ENCODE data around the gene ESPL1.

The ESPL1 gene

GRCh38 chr12:53299101-53299453, 31.0 kb downstream of the ESPL1 start:
- Histone ChIP-seq H3K27ac (ENCODE audit: insufficient read depth, low read length, poor library complexity, severe bottlenecking) (peak overlapping the region; percentile 71), H3K27me3 (replicated peaks; ENCODE audit: control insufficient read depth, insufficient read depth, low read length, poor library complexity, severe bottlenecking) (no peaks in the 10 kb centered on the region), H3K9me3 (ENCODE audit: control insufficient read depth, low read length) (no peaks in the 10 kb centered on the region), H3K36me3 (ENCODE audit: control insufficient read depth, insufficient read depth, low read length) (peaks cover 13% of the 10 kb centered on the region), H3K4me3 (ENCODE audit: insufficient read depth, low read depth, low read length, poor library complexity, severe bottlenecking) (peak overlapping the region; percentile 94), H3K4me1 (ENCODE audit: control insufficient read depth, insufficient read depth, low read length, poor library complexity, severe bottlenecking) (peaks cover 32% of the 10 kb centered on the region)
- peak in 2 of 3 donors; percentile 22 to 32 for DNase-seq

DNA sequence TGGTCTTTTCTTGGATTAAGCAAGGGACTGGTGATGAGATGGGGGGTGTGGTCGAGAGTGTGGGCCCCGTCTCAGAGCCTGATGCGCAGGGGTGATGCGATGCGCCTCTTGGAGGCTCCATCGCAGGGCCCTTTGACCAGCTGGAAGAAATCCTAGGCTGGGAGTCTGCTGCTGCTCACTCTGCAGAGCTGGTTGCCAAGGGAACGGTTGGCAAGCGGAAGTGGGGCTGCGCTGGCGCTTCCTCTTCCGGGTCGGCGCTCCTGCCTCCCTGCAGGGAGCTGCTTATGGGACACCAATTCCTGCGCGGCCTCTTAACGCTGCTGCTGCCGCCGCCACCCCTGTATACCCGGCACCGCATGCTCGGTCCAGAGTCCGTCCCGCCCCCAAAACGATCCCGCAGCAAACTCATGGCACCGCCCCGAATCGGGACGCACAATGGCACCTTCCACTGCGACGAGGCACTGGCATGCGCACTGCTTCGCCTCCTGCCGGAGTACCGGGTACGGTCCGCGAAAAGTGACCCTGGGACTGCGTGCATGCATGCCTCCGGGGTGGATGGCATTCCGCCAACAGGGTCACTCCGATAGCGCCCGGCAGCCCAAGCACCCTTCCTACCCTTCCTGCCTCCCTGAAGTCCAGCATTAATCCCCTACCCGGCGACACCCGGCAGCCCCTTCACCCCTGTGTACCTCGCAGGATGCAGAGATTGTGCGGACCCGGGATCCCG, 31.5 kb downstream of the ESPL1 start, which contains the start of gene MYG1:
MYG1 (plus strand) TSS at position 242 of the 727 bp plus-strand sequence; CDS start at position 285, 43 bp downstream.
- DNase-seq, result peak; percentile 71 to 81 (median 79)
- H3K4me3 ChIP-seq (ENCODE audit: insufficient read depth, low read depth, low read length, poor library complexity, severe bottlenecking), result peak within 1 kb of the TSS; percentile 94
- H3K4me1 ChIP-seq (ENCODE audit: control insufficient read depth, insufficient read depth, low read length, poor library complexity, severe bottlenecking), result peaks cover 32% of the 10 kb centered on the region
- H3K27ac ChIP-seq (ENCODE audit: insufficient read depth, low read length, poor library complexity, severe bottlenecking), result peak within 1 kb of the TSS; percentile 71
- no peaks in the 10 kb centered on the region for H3K27me3 ChIP-seq (replicated peaks; ENCODE audit: control insufficient read depth, insufficient read depth, low read length, poor library complexity, severe bottlenecking)
- H3K9me3 ChIP-seq (ENCODE audit: control insufficient read depth, low read length), result no peaks in the 10 kb centered on the region
- H3K36me3 ChIP-seq (ENCODE audit: control insufficient read depth, insufficient read depth, low read length), result peaks cover 13% of the 10 kb centered on the region

GRCh38 chr12:53300187-53300586, 32.1 kb downstream of the ESPL1 start:
- H3K27me3 ChIP-seq (replicated peaks; ENCODE audit: control insufficient read depth, insufficient read depth, low read length, poor library complexity, severe bottlenecking), result no peaks in the 10 kb centered on the region
- no peaks in the 10 kb centered on the region for H3K9me3 ChIP-seq (ENCODE audit: control insufficient read depth, low read length)
- H3K36me3 ChIP-seq (ENCODE audit: control insufficient read depth, insufficient read depth, low read length), result peaks cover 13% of the 10 kb centered on the region
- no peak for DNase-seq
- peak overlapping the region; percentile 71 for H3K27ac ChIP-seq (ENCODE audit: insufficient read depth, low read length, poor library complexity, severe bottlenecking)
- peaks cover 26% of the 10 kb centered on the region for H3K4me1 ChIP-seq (ENCODE audit: control insufficient read depth, insufficient read depth, low read length, poor library complexity, severe bottlenecking)
- H3K4me3 ChIP-seq (ENCODE audit: insufficient read depth, low read depth, low read length, poor library complexity, severe bottlenecking), result peak overlapping the region; percentile 94

- Histone ChIP-seq H3K36me3 (ENCODE audit: control insufficient read depth, insufficient read depth, low read length) (peaks cover 37% of the 10 kb centered on the region), H3K4me3 (ENCODE audit: insufficient read depth, low read depth, low read length, poor library complexity, severe bottlenecking) (no peak overlapping the region)
Observed at GRCh38 chr12:53302903-53303302, 34.8 kb downstream of the ESPL1 start.

GRCh38 chr12:53306826-53307225, 38.7 kb downstream of the ESPL1 start:
- H3K36me3 ChIP-seq (ENCODE audit: control insufficient read depth, insufficient read depth, low read length), result peaks cover 48% of the 10 kb centered on the region
- no peak overlapping the region for H3K27ac ChIP-seq (ENCODE audit: insufficient read depth, low read length, poor library complexity, severe bottlenecking)
- no peak for DNase-seq
- H3K4me1 ChIP-seq (ENCODE audit: control insufficient read depth, insufficient read depth, low read length, poor library complexity, severe bottlenecking), result peaks cover 4% of the 10 kb centered on the region
- H3K27me3 ChIP-seq (replicated peaks; ENCODE audit: control insufficient read depth, insufficient read depth, low read length, poor library complexity, severe bottlenecking), result no peaks in the 10 kb centered on the region
- no peaks in the 10 kb centered on the region for H3K9me3 ChIP-seq (ENCODE audit: control insufficient read depth, low read length)
- no peak overlapping the region for H3K4me3 ChIP-seq (ENCODE audit: insufficient read depth, low read depth, low read length, poor library complexity, severe bottlenecking)

More at GRCh38 chr12:53302903-53303302, 34.8 kb downstream of the ESPL1 start:
- Histone ChIP-seq H3K27me3 (replicated peaks; ENCODE audit: control insufficient read depth, insufficient read depth, low read length, poor library complexity, severe bottlenecking) (no peaks in the 10 kb centered on the region), H3K4me1 (ENCODE audit: control insufficient read depth, insufficient read depth, low read length, poor library complexity, severe bottlenecking) (peaks cover 17% of the 10 kb centered on the region), H3K9me3 (ENCODE audit: control insufficient read depth, low read length) (no peaks in the 10 kb centered on the region), H3K27ac (ENCODE audit: insufficient read depth, low read length, poor library complexity, severe bottlenecking) (no peak overlapping the region)
- DNase-seq, result no peak

DNA sequence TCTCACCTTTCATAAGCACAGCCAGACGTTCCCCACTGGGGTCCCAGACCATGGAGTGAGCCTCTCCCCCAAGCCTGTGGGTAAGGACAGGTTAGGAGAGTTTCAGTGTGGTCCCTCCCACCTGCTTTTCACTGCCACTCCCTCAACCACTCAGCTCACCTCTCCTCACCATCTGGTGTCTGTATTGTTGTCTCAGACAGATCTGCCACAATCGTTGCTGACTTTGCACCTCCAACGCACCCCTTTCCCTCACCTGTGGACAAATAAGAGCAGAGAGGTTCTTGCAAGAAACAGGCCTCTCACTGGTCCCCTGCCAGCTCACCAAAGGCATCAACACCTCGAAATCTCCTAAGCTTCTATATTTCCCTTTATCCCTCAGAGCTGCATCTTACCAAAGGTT, 40.2 kb downstream of the ESPL1 start:
- no peaks in the 10 kb centered on the region for H3K27me3 ChIP-seq (replicated peaks; ENCODE audit: control insufficient read depth, insufficient read depth, low read length, poor library complexity, severe bottlenecking)
- H3K9me3 ChIP-seq (ENCODE audit: control insufficient read depth, low read length), result no peaks in the 10 kb centered on the region
- H3K4me3 ChIP-seq (ENCODE audit: insufficient read depth, low read depth, low read length, poor library complexity, severe bottlenecking), result no peak overlapping the region
- H3K36me3 ChIP-seq (ENCODE audit: control insufficient read depth, insufficient read depth, low read length), result peaks cover 45% of the 10 kb centered on the region
- peaks cover under 1% of the 10 kb centered on the region for H3K4me1 ChIP-seq (ENCODE audit: control insufficient read depth, insufficient read depth, low read length, poor library complexity, severe bottlenecking)
- no peak for DNase-seq
- H3K27ac ChIP-seq (ENCODE audit: insufficient read depth, low read length, poor library complexity, severe bottlenecking), result no peak overlapping the region

DNA sequence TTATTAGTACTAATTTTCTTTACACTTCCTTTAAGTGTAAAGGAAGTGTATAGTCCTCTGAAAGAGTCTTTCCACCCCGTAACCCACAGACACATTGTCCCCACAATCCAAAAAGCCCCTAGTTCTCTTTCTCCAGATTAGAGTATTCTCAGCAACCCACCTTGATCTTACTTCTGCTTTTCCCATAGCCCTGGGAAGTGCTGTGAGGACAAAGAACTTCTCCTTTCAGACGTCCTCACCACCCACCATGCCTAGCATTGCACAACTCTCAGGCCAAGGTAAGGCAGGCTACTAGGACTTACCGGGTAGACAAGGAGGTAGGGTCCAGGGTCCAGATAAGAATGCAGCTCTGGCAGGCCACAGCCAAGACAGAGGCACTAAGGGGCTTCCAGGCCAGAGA, 45.9 kb downstream of the ESPL1 start:
- Histone ChIP-seq H3K27ac (ENCODE audit: insufficient read depth, low read length, poor library complexity, severe bottlenecking) (no peak overlapping the region), H3K4me3 (ENCODE audit: insufficient read depth, low read depth, low read length, poor library complexity, severe bottlenecking) (no peak overlapping the region), H3K4me1 (ENCODE audit: control insufficient read depth, insufficient read depth, low read length, poor library complexity, severe bottlenecking) (no peaks in the 10 kb centered on the region), H3K36me3 (ENCODE audit: control insufficient read depth, insufficient read depth, low read length) (peaks cover 31% of the 10 kb centered on the region), H3K9me3 (ENCODE audit: control insufficient read depth, low read length) (no peaks in the 10 kb centered on the region), H3K27me3 (replicated peaks; ENCODE audit: control insufficient read depth, insufficient read depth, low read length, poor library complexity, severe bottlenecking) (no peaks in the 10 kb centered on the region)
- no peak for DNase-seq

DNA sequence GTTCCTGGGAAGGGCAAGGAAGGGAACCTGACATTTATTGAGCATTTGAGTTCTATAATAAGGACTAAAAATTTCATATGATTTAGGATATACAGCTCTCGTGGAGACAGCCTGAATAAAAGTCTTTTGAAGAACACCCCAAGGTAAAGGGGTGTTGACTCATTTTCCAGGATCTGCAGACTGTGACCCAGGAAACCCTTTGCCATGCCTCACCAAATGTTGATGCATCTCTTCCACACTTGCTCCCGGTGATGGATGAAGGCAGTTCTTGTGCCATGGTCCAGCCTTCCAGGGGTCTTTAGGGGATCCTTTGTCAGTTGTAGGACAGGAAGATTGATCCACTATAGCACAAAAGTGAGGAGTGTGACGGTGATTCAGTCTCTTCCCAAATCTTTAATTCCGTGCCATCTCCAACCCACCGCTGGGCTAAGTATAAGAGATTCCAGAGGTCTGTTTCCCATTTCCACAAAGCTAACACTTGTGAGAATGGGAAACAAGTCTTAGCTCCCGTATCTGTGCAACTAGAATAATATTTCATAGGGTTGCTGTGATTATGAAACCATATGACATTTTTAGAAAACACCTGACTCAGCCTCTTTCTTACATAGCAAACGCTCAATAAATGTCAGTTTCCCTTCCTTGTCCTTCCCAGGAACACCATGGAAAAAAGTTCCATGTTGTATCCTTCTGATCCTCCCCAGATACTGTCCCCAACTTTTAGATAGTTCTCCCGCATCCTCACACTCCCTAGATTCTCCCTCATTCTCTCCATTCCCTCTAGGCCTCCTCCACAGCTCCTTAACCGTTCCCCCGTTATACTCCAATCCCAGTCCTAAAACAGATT, 52.5 kb downstream of the ESPL1 start:
- peak overlapping the region; percentile 88 for H3K4me3 ChIP-seq (ENCODE audit: insufficient read depth, low read depth, low read length, poor library complexity, severe bottlenecking)
- no peaks in the 10 kb centered on the region for H3K27me3 ChIP-seq (replicated peaks; ENCODE audit: control insufficient read depth, insufficient read depth, low read length, poor library complexity, severe bottlenecking)
- peaks cover 16% of the 10 kb centered on the region for H3K4me1 ChIP-seq (ENCODE audit: control insufficient read depth, insufficient read depth, low read length, poor library complexity, severe bottlenecking)
- H3K27ac ChIP-seq (ENCODE audit: insufficient read depth, low read length, poor library complexity, severe bottlenecking), result peak overlapping the region; percentile 75
- H3K36me3 ChIP-seq (ENCODE audit: control insufficient read depth, insufficient read depth, low read length), result peaks cover 16% of the 10 kb centered on the region
- no peak for DNase-seq
- no peaks in the 10 kb centered on the region for H3K9me3 ChIP-seq (ENCODE audit: control insufficient read depth, low read length)

- peak overlapping the region; percentile 68 for H3K27ac ChIP-seq (ENCODE audit: insufficient read depth, low read length, poor library complexity, severe bottlenecking)
- H3K4me3 ChIP-seq (ENCODE audit: insufficient read depth, low read depth, low read length, poor library complexity, severe bottlenecking), result peak overlapping the region; percentile 64
- no peaks in the 10 kb centered on the region for H3K9me3 ChIP-seq (ENCODE audit: control insufficient read depth, low read length)
- peaks cover 4% of the 10 kb centered on the region for H3K36me3 ChIP-seq (ENCODE audit: control insufficient read depth, insufficient read depth, low read length)
- H3K4me1 ChIP-seq (ENCODE audit: control insufficient read depth, insufficient read depth, low read length, poor library complexity, severe bottlenecking), result peaks cover 23% of the 10 kb centered on the region
- H3K27me3 ChIP-seq (replicated peaks; ENCODE audit: control insufficient read depth, insufficient read depth, low read length, poor library complexity, severe bottlenecking), result no peaks in the 10 kb centered on the region
- peak; percentile 9 to 33 (median 27) for DNase-seq
Observed at GRCh38 chr12:53324113-53324778, 56.1 kb downstream of the ESPL1 start.
